DMS153 (cell line): ENCODE measurements around the gene ACSS1.

ENCODE experiments used
- DNase-seq: peaks from one replicate; lab custom pipeline; 2025; lab: John Stamatoyannopoulos, UW

ACSS1 gene

DNA sequence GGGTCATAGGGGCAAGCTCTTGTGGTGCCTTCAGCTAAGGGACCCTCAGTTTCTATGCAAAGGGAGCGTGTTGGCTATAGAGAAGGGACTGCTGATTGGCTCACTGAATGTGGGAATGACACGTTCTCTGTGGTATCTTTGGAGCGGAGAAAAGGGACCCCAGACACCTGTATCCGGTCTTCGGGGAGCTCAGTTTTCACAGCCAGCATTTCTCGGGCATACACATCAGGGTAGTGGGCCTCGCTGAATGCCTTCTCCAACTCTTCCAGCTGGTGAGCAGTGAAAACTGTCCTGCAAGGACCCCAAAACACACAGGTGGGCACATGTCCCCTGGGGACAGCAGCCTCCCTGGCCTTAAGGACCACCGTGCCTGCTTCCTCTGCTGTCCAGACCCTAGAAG, 20.7 kb upstream of the ACSS1 start:
- no peak for DNase-seq

DNA sequence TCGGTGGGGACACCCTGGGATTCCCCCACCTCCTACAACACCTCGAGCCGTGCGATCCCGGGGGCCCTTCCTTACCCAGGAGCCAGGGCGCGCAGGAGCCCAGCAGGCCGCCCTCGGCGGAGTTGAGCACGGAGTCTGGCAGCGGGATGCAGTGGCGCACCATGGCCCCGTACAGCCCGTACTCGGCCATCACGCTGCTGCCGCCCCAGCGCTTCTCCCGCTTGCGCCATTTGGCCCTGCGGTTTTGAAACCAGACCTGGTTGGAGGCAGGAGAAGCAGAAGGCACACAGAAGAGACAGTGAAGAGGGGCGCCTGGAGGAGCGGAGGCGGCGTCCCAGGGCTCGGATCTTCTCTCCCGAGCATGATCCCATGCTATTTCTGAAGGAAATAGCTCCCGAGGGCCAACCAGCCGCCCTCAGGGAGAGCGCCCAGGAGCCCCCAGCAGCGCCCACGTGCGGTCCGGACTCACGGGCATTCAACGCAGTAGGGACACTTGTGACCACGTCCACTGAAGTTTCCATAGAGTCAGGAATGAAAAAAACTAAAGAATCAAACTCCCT, 19.8 kb upstream of the ACSS1 start:
- no peak for DNase-seq

DNA sequence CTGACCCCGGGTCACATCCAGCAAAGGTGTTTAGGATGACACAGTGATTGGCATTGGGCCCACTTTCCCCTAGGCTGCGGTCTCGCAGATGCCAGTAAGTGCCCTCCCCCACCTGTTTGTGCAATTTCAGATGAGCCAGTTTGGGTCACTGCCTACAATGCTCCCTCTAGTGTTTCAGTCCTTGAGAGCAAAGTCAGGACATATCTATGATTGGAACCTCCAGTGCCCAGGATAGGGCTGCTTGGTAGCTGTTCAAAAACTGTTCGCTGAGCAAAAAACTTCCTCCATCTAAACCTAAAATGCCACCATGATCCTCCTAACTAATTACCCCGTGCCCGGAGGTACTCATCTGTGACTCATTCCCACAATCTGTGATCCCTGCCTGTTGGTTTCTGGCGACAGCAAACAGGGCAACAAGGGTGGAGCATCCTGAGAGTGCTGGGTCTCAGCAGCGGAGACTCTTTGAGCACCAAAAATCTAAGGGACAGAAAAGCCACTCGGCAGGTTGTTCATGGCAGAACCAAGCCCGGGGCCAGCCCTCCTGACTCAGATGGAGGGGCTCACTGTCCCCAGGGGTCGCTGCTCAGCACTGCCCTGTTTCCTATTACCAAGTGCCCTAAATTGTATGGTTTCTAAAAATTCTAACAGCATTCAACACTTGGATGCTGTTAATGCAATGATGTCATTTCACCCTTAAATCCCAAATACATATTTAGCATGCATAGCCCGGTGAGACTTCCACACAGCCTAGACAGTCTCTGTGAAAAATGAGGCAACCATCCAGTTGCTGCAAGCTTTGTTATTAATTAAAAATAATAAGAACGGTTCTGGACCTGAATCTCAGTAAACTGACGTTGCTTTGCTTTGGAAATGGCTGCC, 19.0 kb upstream of the ACSS1 start:
- DNase-seq: peak; percentile 69

DNA sequence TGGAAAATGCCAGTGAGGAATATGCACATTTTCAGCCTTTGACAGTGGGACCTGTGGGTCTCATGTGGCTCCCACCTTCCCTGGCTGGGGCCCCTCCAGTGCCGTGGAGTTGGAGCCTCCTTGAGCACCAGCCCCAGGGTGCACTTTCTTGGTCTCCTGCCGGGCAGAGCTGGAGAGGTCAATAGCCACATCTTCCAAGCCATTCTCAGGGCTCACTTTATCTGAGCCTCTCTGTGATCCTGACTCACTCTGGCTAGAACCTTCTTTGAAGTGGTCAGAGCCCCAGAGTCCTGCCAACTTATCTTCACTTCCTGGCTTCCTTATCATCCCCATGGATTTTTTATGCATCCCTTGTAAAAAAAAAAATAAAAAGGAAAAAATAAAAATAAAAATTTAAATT, 18.3 kb upstream of the ACSS1 start:
- DNase-seq: no peak

DNA sequence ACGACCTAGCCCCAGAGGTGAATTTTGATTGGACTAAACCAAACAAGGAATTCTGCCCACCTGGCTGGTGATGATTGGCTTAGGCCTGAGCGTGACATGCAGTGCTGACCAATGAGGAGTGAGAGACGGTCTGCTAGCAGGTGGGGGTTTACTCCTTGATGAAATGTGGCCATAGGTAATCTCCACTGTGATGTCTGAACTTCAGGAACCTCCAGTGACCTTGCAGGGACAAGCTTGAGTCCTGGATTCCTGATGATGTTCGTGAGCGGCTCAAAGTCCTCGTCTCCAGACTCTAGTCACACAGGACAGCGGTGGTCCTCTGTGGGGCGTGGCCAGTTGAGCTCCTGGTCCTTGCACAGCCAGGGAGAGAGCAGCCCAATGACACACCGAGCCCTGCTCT, 15.6 kb upstream of the ACSS1 start:
- DNase-seq: no peak

DNA sequence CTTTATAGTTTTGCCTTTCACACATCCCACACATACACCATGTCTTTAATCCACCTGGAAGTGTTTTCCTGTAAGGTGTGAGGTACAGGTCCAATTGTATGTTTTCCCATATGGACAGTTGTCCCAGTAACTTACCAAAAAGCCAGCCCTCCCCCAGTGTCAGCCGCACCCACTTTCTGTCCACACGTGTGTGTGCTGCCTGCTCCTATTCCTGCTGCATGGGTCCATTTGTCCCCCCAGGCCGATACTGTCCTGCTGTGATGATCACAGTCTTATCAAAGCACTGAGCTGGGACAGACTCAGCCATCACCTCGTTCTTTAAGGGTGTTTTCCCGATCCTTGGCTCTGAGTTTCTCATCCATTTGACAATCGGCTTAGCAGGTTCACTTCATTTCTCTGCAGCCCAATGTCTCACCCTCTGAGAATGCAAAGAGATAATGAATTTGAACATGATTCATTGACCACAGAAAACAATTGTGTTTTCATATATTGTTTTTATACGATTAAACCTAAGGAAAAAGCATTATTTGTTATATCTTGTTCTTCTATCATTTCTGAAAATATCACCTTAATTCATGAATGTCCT, 14.4 kb upstream of the ACSS1 start:
- no peak for DNase-seq

GRCh38 chr20:25071734-25072133, 13.8 kb upstream of the ACSS1 start:
- no peak for DNase-seq

DNA sequence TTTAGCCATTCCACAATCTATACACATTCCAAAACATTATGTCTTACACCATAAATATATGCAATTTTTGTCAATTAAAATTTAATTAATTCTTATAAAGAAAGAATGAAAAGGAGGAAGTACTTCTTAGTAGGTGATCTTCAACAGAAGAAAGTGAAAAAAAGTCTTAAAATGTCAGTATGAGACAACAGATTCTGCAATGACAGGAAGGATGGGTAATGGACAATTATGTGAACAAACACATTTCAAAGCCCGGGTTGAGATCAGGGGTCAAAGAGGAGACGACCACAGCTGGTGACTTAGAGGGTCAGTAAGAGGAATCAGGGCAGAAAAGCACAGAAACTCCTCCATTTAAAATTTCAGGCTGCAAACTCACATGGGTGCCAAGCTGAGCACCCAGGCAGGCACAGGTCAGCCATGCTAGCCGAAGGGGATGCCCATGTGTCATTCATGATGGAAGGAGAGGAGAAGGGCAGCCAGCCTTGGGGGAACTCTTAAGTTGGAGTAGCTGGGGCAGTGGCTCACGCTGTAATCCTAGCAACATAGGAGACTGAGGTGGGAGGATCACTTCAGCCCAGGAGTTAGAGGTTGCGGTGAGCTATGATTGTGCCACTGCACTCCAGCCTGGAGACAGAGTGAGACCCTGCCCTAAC, 13.0 kb upstream of the ACSS1 start:
- DNase-seq: no peak

DNA sequence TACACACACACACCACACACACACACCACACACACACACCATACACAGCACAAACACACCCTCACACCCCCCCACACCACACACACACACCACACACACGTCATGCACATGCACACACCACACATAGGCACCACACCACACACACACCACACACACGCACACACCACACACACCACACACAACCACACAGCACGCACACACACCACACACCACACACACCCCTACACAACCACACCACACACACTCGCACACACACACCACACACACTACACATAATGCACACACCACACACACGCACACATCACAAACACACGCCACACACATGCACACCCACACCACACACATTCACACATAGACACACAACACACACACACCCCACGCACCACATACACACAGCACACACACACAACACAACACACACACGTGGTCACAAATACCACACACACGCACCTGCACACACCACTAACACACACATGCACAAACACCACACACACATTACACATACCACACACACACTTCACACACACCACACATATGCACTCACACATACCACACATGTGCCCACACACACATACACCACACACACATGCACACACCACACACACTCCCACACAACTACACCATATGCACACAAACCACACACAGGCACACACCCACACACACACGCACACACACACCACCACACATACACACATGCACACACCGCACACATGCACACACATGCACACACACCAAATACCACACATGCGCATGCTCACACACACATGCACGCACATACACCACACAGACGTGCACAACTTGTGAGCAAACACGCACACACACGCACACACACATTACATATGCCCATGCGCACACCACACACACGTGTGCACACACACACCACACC, 9.4 kb upstream of the ACSS1 start:
- DNase-seq: no peak

DNA sequence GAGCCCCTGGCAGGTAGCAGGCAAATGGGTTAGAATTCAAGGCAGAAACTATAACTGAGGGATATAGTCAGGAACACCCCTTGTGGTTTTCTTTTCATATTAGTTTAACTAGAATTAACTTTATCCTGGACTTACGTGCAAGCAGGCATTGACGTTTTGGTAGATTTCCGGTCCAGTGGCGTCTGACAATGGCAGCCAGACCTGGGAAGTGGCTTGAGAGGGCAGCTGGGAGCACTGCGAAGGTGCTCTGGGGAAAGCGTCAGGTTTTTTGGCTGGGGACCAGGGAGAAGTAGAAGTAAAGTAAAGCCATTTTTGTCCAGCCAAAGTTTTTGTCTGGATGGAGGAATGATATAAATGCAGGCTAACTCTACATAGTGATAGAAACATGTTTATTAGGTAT, 8.4 kb upstream of the ACSS1 start:
- peak; percentile 51 for DNase-seq

GRCh38 chr20:25065625-25066338, 7.8 kb upstream of the ACSS1 start:
- DNase-seq: no peak

GRCh38 chr20:25065072-25065624, 7.2 kb upstream of the ACSS1 start:
- DNase-seq: no peak

DNA sequence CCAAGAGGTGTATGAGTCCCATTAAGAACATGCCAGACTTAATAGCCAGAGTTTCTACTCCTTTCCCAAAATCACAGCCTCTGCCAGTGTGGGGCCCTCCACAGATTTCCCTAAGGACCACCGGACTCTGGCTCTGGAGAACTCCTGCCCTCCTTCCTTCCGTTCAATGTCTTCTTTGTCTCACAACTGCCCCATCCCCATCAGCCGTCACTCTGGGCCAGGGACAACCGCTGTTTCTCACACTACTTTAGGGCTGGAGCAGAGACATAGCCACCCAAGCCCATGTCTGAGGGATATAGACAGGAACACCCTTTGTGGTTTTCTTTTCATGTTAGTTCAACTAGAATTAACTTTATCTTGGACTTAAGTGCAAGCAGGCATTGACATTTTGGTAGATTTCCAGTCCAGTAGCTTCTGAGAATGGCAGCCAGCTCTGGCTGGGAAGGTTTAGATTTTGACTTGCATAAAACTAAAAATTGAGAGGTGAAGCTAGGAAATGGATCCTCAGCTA, 6.7 kb upstream of the ACSS1 start:
- no peak for DNase-seq

- DNase-seq: no peak
Observed at GRCh38 chr20:25063981-25064380, 6.0 kb upstream of the ACSS1 start.

GRCh38 chr20:25063546-25063945, 5.6 kb upstream of the ACSS1 start:
- no peak for DNase-seq

DNA sequence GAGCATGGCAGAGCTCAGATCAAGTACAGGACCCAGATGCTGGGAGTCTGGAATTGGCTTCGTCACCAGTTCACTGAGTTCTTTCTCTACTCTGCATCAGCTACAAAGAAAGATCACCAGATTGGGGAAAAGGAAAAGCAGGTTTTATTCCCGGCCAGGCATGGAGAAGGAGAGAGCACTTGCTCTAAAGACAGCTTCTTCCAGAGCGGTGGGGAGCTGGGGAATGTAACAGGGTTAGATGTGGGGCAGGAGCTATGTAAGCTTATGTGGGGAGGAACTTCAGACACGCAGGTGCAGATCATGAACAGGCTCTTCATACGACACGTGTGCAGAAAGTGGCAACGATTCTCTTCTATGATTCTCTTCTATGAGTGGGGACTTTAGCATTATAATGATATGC, 4.9 kb upstream of the ACSS1 start:
- no peak for DNase-seq

DNA sequence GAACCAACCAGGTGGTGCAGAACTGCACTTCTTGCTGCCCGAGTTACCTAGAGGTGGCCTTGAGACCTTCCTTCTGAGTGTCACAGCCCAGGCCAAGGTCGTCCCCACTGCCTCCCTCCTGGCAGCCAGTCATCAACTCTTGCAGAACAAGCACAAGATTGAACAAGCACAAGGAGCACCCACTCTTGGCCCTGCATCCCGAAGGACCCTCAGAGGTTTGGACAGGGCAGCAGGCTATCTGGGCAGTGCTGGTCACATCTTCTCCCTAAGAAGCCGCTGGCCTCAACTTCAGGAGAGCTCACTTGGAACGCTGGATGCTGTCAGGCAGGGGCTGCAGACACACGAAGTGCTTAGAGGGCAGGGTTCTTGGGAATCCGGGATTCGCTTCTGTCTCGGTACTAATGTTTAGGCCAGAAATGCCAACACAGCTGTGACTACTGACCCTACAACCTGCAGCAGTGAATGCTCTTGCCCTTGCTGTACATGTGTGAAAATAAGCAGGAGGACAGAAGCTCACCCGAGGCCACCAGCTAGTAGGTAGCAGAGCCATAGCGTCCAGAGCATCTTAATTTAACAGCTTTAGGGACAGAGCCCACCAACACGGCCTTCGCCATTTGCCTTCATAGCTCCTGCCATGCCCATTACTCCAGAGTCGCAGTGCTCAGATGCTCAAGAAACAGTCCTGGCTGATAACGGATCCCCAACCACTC, 4.0 kb upstream of the ACSS1 start:
- DNase-seq: no peak

- no peak for DNase-seq
Observed at GRCh38 chr20:25061103-25061799, 3.3 kb upstream of the ACSS1 start.

DNA sequence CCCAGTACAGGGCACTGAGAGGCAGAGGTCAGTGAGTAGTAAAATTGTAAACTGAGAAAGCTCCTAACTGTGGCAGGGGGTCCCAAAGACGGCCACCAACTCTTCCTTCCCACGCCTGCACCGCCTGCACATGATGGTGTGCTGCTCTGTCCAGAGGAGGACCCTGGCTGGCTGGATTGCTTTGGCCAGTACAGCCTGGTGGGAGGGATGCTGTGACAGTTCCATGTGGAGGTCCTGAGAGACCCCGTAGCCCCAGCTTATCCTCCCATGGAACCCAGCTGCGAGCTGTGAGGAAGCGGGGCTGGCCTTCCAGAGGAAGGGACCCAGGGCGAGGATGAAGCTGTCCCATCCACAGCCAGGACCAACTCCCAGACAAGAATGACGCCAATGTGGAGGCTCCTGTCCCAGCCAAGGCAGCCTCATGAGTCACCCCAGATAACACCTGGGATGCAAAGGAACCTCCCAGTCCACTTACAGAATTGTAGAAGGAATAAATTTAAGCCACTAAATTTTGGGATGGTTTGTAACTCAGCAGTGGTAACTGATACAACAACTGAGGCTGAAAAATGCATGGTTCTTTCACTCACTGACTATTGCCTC, 2.0 kb upstream of the ACSS1 start:
- no peak for DNase-seq
